Ovary (tissue), 9 donors: ENCODE measurements around the gene BCKDK. TPM values are rescaled to one million over a fixed set of nuclear protein-coding genes. Genes with fewer than 3 reads are reported as not detected.

Experiments used
- DNase-seq, 5 donors: peaks; one replicate each; pipeline ENCODE4 v3.0.0-alpha.2; 2019 to 2020
- H3K27ac ChIP-seq, 2 donors: fragments of 200-600 bp; one replicate each; pipeline versions ENCODE4 v1.5.1 to v1.8.0; 2019 to 2022
- H3K27me3 ChIP-seq: fragments of 200-600 bp; one replicate; pipeline ENCODE4 v1.8.0; 2022
- H3K36me3 ChIP-seq: fragments of 200-600 bp; sonication (generic); one replicate; pipeline ENCODE4 v1.5.1; 2019
- H3K4me1 ChIP-seq: one replicate; pipeline ENCODE4 v1.8.1; 2013; ENCODE audit warnings: mild to moderate bottlenecking, moderate library complexity; ENCODE audit not compliant: insufficient read depth
- H3K4me3 ChIP-seq: fragments of 200-600 bp; sonication (generic); one replicate; pipeline ENCODE4 v1.5.1; 2017
- H3K9me3 ChIP-seq, 2 donors: fragments of 200-600 bp in 1 of 2; sonication (generic) in 1 of 2; one replicate each; pipeline versions ENCODE4 v1.5.1 to v1.8.1; 2013 to 2019; ENCODE audit warnings: mild to moderate bottlenecking in 1 of 2, moderate library complexity in 1 of 2
- CTCF ChIP-seq, 3 donors: fragments of 450-650 bp in 2 of 3; fragments of 200-600 bp in 1 of 3; IDR thresholded peaks; one replicate each; pipeline versions ENCODE4 v1.5.1 to v1.8.0; 2016 to 2022; ENCODE audit warnings: antibody characterized with exemption in 3 of 3, mild to moderate bottlenecking in 1 of 3
- EP300 ChIP-seq: sonication (generic); formaldehyde crosslinking; IDR thresholded peaks from one replicate; pipeline ENCODE4 v1.6.1; 2017; ENCODE audit warnings: antibody characterized with exemption
- POLR2A ChIP-seq: fragments of 450-650 bp; IDR thresholded peaks from one replicate; pipeline ENCODE4 v1.6.1; 2017; ENCODE audit warnings: antibody characterized with exemption, mild to moderate bottlenecking, moderate library complexity
- WGBS, 3 donors: extraction: QIAGEN DNeasy Blood & Tissue Kit in 1 of 3; methylation state at CpG; one replicate each; pipeline versions ENCODE4 v1.1.5 to v1.1.7; 2013 to 2017; 5-methylcytosine and 5-hydroxymethylcytosine counted together
- intact Hi-C, 4 donors: fragments of 100-400 bp; cut with DNase I; formaldehyde crosslinking; loops; one replicate each; pipeline versions ENCODE4 v1.11.0 to v1.15.1; 2022 to 2023
- polyA plus RNA-seq, 2 donors: library from polyadenylated mRNA; stranded (reverse); fragments of 200-250 nt in 1 of 2; fragments of 350-450 nt in 1 of 2; fragmentation: Illumina TruSeq in 1 of 2; extraction: RNeasy Lipid Tissue Mini Kit (QIAGEN cat#74804) in 1 of 2; gene quantifications; one replicate each; pipeline ENCODE4 v1.2.3, GENCODE V29; 2013 to 2014
- total RNA-seq, 7 donors: library from RNA; depleted of rRNA in 2 of 7; stranded (reverse); fragments of >200 nt in 2 of 7; fragmentation: NEBNext Ultra II Directional in 3 of 7; extraction: Animal tissue kit (Norgen Biotek cat#: 25700) in 3 of 7; gene quantifications; one replicate each; pipeline versions ENCODE4 v1.1.0 to v1.2.4, GENCODE V29; 2016 to 2023
- donor health status: DM: no; HTN: no; CAD: no; lungs with moderate emphysema.
- donor health status: DM: no; HTN: no; CAD: no.
- donor health status: Bipolar disorder and iron deficiency.
- donor health status: DM: yes; HTN: yes; CAD: no.
- donor health status: DM: no; HTN: no; CAD: no.
- donor health status: DM: yes; HTN: yes; CAD: no.

BCKDK gene
- total and polyA plus RNA-seq, 9 donors = 18.6 to 51.9 (median 38.6) TPM

DNA sequence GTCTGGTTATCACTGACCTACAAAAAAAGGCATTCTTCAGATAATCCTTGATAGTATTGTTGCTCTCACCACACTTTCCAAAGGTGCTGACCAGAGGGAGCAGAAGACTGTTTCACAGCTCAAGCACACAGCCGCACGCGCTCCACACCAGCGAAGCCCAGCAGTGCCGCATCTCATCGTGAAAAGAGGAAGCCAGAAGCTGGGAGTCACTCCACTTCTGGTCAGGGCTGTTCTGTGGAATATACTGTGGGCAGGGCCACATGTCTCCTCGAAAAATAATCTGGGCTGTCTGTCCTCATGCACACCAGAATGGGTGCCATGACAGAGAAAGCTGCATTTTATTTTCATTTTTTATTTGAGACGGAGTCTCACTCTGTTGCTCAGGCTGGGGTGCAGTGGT is 49.0 kb downstream of the BCKDK start:
- H3K4me1 ChIP-seq = no peaks in the 10 kb centered on the region
- WGBS, 3 donors = 4 to 16% (median 10%) methylated on average over 8 of the region's 8 CpGs
- no peak overlapping the region for H3K4me3 ChIP-seq
- no peak for DNase-seq
- H3K27me3 ChIP-seq = no peaks in the 10 kb centered on the region
- intact Hi-C loops = no loop called here
- no peaks in the 10 kb centered on the region for H3K36me3 ChIP-seq
- H3K27ac ChIP-seq = no peak overlapping the region
- H3K9me3 ChIP-seq = no peaks in the 10 kb centered on the region
- no peak for TF ChIP-seq EP300
- no peak for TF ChIP-seq POLR2A
- TF ChIP-seq CTCF (IDR thresholded peaks at IDR 0.05) = no peak

Other genes with a start within 250 kb of the BCKDK start
- 10 to 100 TPM; 34.4 to 54.8 (median 49.0) TPM for gene BCL7C, start 214.3 kb upstream of the BCKDK start, total RNA-seq
- gene BCL7C, start 214.3 kb upstream of the BCKDK start, polyA plus RNA-seq = 10 to 100 TPM; 13.3 to 44.1 TPM
- gene CTF1, start 211.8 kb upstream of the BCKDK start, total RNA-seq = 10 to 100 TPM in 5 of 7 donors, 1 to 10 TPM in 2; 7.0 to 22.4 (median 14.4) TPM
- gene CTF1, start 211.8 kb upstream of the BCKDK start, polyA plus RNA-seq = 10 to 100 TPM in 1 of 2 donors, 1 to 10 TPM in 1; 7.9 to 16.2 TPM
- gene FBXL19, start 184.8 kb upstream of the BCKDK start, total RNA-seq = 10 to 100 TPM; 10.2 to 24.3 (median 15.4) TPM
- 10 to 100 TPM in 1 of 2 donors, 1 to 10 TPM in 1; 1.6 to 12.4 TPM for gene FBXL19, start 184.8 kb upstream of the BCKDK start, polyA plus RNA-seq
- 10 to 100 TPM; 21.5 to 30.8 (median 24.1) TPM for gene ORAI3, start 159.3 kb upstream of the BCKDK start, total RNA-seq
- gene ORAI3, start 159.3 kb upstream of the BCKDK start, polyA plus RNA-seq = 10 to 100 TPM; 26.0 to 27.5 TPM
- 10 to 100 TPM in 5 of 7 donors, 1 to 10 TPM in 2; 5.0 to 31.8 (median 24.9) TPM for gene SETD1A, start 150.6 kb upstream of the BCKDK start, total RNA-seq
- 10 to 100 TPM in 1 of 2 donors, 1 to 10 TPM in 1; 5.8 to 17.1 TPM for gene SETD1A, start 150.6 kb upstream of the BCKDK start, polyA plus RNA-seq
- gene HSD3B7, start 123.2 kb upstream of the BCKDK start, total RNA-seq = 10 to 100 TPM in 4 of 7 donors, 1 to 10 TPM in 3; 8.0 to 24.5 (median 10.5) TPM
- 1 to 10 TPM; 3.9 to 8.0 TPM for gene HSD3B7, start 123.2 kb upstream of the BCKDK start, polyA plus RNA-seq
- gene STX1B, start 97.7 kb upstream of the BCKDK start, total RNA-seq = 1 to 10 TPM in 4 of 7 donors, under 1 TPM in 3; 0.34 to 1.5 (median 1.0) TPM
- under 1 TPM; 0.36 to 0.57 TPM for gene STX1B, start 97.7 kb upstream of the BCKDK start, polyA plus RNA-seq
- gene STX4, start 74.8 kb upstream of the BCKDK start, total RNA-seq = 10 to 100 TPM; 26.2 to 73.8 (median 59.2) TPM
- gene STX4, start 74.8 kb upstream of the BCKDK start, polyA plus RNA-seq = 10 to 100 TPM; 34.4 to 53.7 TPM
- gene ZNF668, start 34.1 kb upstream of the BCKDK start, total RNA-seq = 1 to 10 TPM; 4.2 to 7.4 (median 5.7) TPM
- 1 to 10 TPM; 1.3 to 6.7 TPM for gene ZNF668, start 34.1 kb upstream of the BCKDK start, polyA plus RNA-seq
- 10 to 100 TPM; 12.4 to 16.3 (median 14.8) TPM for gene ZNF646, start 34.0 kb upstream of the BCKDK start, total RNA-seq
- 10 to 100 TPM in 1 of 2 donors, 1 to 10 TPM in 1; 2.3 to 12.0 TPM for gene ZNF646, start 34.0 kb upstream of the BCKDK start, polyA plus RNA-seq
- gene PRSS53, start 19.4 kb upstream of the BCKDK start, total RNA-seq = 1 to 10 TPM; 1.1 to 2.9 (median 1.5) TPM
- gene PRSS53, start 19.4 kb upstream of the BCKDK start, polyA plus RNA-seq = 1 to 10 TPM in 1 of 2 donors, under 1 TPM in 1; 0.30 to 1.4 TPM
- gene VKORC1, start 13.6 kb upstream of the BCKDK start, total RNA-seq = 100 to 1,000 TPM in 1 of 7 donors, 10 to 100 TPM in 6; 72.1 to 114 (median 84.5) TPM
- 100 to 1,000 TPM; 117 to 141 TPM for gene VKORC1, start 13.6 kb upstream of the BCKDK start, polyA plus RNA-seq
- gene KAT8, start 9.3 kb downstream of the BCKDK start, total RNA-seq = 100 to 1,000 TPM in 4 of 7 donors, 10 to 100 TPM in 3; 71.5 to 129 (median 105) TPM
- 10 to 100 TPM; 66.4 to 87.0 TPM for gene KAT8, start 9.3 kb downstream of the BCKDK start, polyA plus RNA-seq
- gene PRSS8, start 27.3 kb downstream of the BCKDK start, total RNA-seq = 10 to 100 TPM in 1 of 7 donors, 1 to 10 TPM in 4, not detected in 2; 1.4 to 47.0 (median 2.4) TPM
- gene PRSS8, start 27.3 kb downstream of the BCKDK start, polyA plus RNA-seq = under 1 TPM in 1 of 2 donors, not detected in 1; 0.05 TPM
- gene PRSS36, start 41.7 kb downstream of the BCKDK start, total RNA-seq = 1 to 10 TPM in 4 of 7 donors, under 1 TPM in 2, not detected in 1; 0.28 to 2.1 (median 1.3) TPM
- under 1 TPM in 1 of 2 donors, not detected in 1; 0.96 TPM for gene PRSS36, start 41.7 kb downstream of the BCKDK start, polyA plus RNA-seq
- gene FUS, start 71.8 kb downstream of the BCKDK start, total RNA-seq = 100 to 1,000 TPM in 5 of 7 donors, 10 to 100 TPM in 2; 62.2 to 436 (median 355) TPM
- gene FUS, start 71.8 kb downstream of the BCKDK start, polyA plus RNA-seq = 100 to 1,000 TPM; 309 to 469 TPM
- 10 to 100 TPM in 6 of 7 donors, 1 to 10 TPM in 1; 9.4 to 35.8 (median 20.2) TPM for gene PYCARD, start 94.4 kb downstream of the BCKDK start, total RNA-seq
- 10 to 100 TPM in 1 of 2 donors, 1 to 10 TPM in 1; 1.8 to 28.1 TPM for gene PYCARD, start 94.4 kb downstream of the BCKDK start, polyA plus RNA-seq
- under 1 TPM in 3 of 7 donors, not detected in 4; 0.05 to 0.11 (median 0.07) TPM for gene TRIM72, start 105.7 kb downstream of the BCKDK start, total RNA-seq
- gene TRIM72, start 105.7 kb downstream of the BCKDK start, polyA plus RNA-seq = under 1 TPM in 1 of 2 donors, not detected in 1; 0.01 TPM
- not detected for gene PYDC1, start 108.7 kb downstream of the BCKDK start, total RNA-seq
- not detected for gene PYDC1, start 108.7 kb downstream of the BCKDK start, polyA plus RNA-seq
- 1 to 10 TPM; 2.3 to 8.2 (median 4.1) TPM for gene ITGAM, start 151.6 kb downstream of the BCKDK start, total RNA-seq
- 1 to 10 TPM; 1.7 to 6.8 TPM for gene ITGAM, start 151.6 kb downstream of the BCKDK start, polyA plus RNA-seq
- 10 to 100 TPM in 1 of 7 donors, 1 to 10 TPM in 5, under 1 TPM in 1; 0.83 to 13.9 (median 2.0) TPM for gene ITGAX, start 246.8 kb downstream of the BCKDK start, total RNA-seq
- 1 to 10 TPM in 1 of 2 donors, under 1 TPM in 1; 0.56 to 3.5 TPM for gene ITGAX, start 246.8 kb downstream of the BCKDK start, polyA plus RNA-seq